A172 (cell line): ENCODE measurements around the gene COL16A1. TPM values are rescaled to one million over a fixed set of nuclear protein-coding genes. Genes with fewer than 3 reads are reported as not detected.

Source experiments
- DNase-seq: peaks from one replicate; pipeline ENCODE4 v3.0.0-alpha.2; 2015; ENCODE audit warnings: low spot score
- total RNA-seq: library from RNA; depleted of rRNA; stranded (reverse); fragments of >200 nt; shearing (Covaris generic); gene quantifications from 2 replicates; pipeline ENCODE4 v1.2.3, GENCODE V29; 2014

The COL16A1 gene
- total RNA-seq, 1 experiment from 2014 or later, result 12.7 TPM

- DNase-seq, result peak; percentile 85
Measured at GRCh38 chr1:31666263-31666963, 37.4 kb downstream of the COL16A1 start.

- DNase-seq, result no peak
Measured at GRCh38 chr1:31665234-31665878, 38.5 kb downstream of the COL16A1 start.

- no peak for DNase-seq
Measured at GRCh38 chr1:31664528-31664927, 39.3 kb downstream of the COL16A1 start.

GRCh38 chr1:31663622-31664452, 40.0 kb downstream of the COL16A1 start:
- no peak for DNase-seq

GRCh38 chr1:31662463-31662862, 41.4 kb downstream of the COL16A1 start:
- DNase-seq, result no peak

GRCh38 chr1:31661856-31662255, 42.0 kb downstream of the COL16A1 start:
- no peak for DNase-seq

- no peak for DNase-seq
Measured at GRCh38 chr1:31660871-31661455, 42.9 kb downstream of the COL16A1 start.

- no peak for DNase-seq
Measured at GRCh38 chr1:31659889-31660288, 43.9 kb downstream of the COL16A1 start.

- DNase-seq, result no peak
Measured at GRCh38 chr1:31658721-31659120, 45.1 kb downstream of the COL16A1 start.

- DNase-seq, result no peak
Measured at GRCh38 chr1:31657972-31658510, 45.8 kb downstream of the COL16A1 start.

- DNase-seq, result no peak
Measured at GRCh38 chr1:31657020-31657804, 46.6 kb downstream of the COL16A1 start.

- no peak for DNase-seq
Measured at GRCh38 chr1:31655756-31656155, 48.1 kb downstream of the COL16A1 start.

- no peak for DNase-seq
Measured at GRCh38 chr1:31655104-31655503, 48.7 kb downstream of the COL16A1 start.

- DNase-seq, result no peak
Measured at GRCh38 chr1:31654474-31654776, 49.4 kb downstream of the COL16A1 start.

- DNase-seq, result no peak
Measured at GRCh38 chr1:31653717-31654473, 49.9 kb downstream of the COL16A1 start.

- no peak for DNase-seq
Measured at GRCh38 chr1:31652891-31653499, 50.8 kb downstream of the COL16A1 start.

- no peak for DNase-seq
Measured at GRCh38 chr1:31651766-31652165, 52.1 kb downstream of the COL16A1 start.

- no peak for DNase-seq
Measured at GRCh38 chr1:31651089-31651420, 52.8 kb downstream of the COL16A1 start.

- DNase-seq, result no peak
Measured at GRCh38 chr1:31650161-31651088, 53.4 kb downstream of the COL16A1 start.
